ENCODE results near the gene TPCN2. TPM values are rescaled to one million over a fixed set of nuclear protein-coding genes. Genes with fewer than 3 reads are reported as not detected.
"Not testable (repeated sequence)": the region's sequence is repeated elsewhere in the genome, so short reads cannot be mapped to it uniquely, and the experiment has no call there.

The TPCN2 gene
- 10 to 100 TPM in 1 of 6 experiments, 1 to 10 TPM in 5; 8.0 to 11.2 (median 9.0) TPM for total RNA-seq (2021; fragmentation: NEBNext Ultra II Directional; extraction: Animal tissue kit (Norgen Biotek cat#: 25700))
- long read RNA-seq, partial matches to known transcripts, result 1 of 9 reads
- long read RNA-seq, other reads (novel, unspliced or antisense), result 5 of 9 reads

- peaks cover 4% of the 10 kb centered on the region; the same call in 1 of the 2 replicates for H3K27me3 Mint-ChIP-seq (ENCODE audit: insufficient read depth)
- H3K27ac Mint-ChIP-seq, result peak within 1 kb of the TSS; percentile 78
- peak within 1 kb of the TSS; percentile 88 for H3K4me3 Mint-ChIP-seq
- peaks cover 46% of the 10 kb centered on the region for H3K4me1 Mint-ChIP-seq (ENCODE audit: low read depth)
- H3K9me3 Mint-ChIP-seq, result no peaks in the 10 kb centered on the region
- no peaks in the 10 kb centered on the region for H3K36me3 Mint-ChIP-seq (ENCODE audit: low read depth)
- peak; percentile 77 for DNase-seq
- TF ChIP-seq, protein P1, sequence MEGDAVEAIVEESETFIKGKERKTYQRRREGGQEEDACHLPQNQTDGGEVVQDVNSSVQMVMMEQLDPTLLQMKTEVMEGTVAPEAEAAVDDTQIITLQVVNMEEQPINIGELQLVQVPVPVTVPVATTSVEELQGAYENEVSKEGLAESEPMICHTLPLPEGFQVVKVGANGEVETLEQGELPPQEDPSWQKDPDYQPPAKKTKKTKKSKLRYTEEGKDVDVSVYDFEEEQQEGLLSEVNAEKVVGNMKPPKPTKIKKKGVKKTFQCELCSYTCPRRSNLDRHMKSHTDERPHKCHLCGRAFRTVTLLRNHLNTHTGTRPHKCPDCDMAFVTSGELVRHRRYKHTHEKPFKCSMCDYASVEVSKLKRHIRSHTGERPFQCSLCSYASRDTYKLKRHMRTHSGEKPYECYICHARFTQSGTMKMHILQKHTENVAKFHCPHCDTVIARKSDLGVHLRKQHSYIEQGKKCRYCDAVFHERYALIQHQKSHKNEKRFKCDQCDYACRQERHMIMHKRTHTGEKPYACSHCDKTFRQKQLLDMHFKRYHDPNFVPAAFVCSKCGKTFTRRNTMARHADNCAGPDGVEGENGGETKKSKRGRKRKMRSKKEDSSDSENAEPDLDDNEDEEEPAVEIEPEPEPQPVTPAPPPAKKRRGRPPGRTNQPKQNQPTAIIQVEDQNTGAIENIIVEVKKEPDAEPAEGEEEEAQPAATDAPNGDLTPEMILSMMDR (IDR thresholded peaks at IDR 0.05), result 0 out of 2 replicates have a peak, but pooled peaks have one; percentile 18
Measured at GRCh38 chr11:69048694-69049489, at the start of gene TPCN2. TSS of gene TPCN2 (plus strand) at chr11:69048932. CDS start at chr11:69048998, 66 bp downstream.

DNA sequence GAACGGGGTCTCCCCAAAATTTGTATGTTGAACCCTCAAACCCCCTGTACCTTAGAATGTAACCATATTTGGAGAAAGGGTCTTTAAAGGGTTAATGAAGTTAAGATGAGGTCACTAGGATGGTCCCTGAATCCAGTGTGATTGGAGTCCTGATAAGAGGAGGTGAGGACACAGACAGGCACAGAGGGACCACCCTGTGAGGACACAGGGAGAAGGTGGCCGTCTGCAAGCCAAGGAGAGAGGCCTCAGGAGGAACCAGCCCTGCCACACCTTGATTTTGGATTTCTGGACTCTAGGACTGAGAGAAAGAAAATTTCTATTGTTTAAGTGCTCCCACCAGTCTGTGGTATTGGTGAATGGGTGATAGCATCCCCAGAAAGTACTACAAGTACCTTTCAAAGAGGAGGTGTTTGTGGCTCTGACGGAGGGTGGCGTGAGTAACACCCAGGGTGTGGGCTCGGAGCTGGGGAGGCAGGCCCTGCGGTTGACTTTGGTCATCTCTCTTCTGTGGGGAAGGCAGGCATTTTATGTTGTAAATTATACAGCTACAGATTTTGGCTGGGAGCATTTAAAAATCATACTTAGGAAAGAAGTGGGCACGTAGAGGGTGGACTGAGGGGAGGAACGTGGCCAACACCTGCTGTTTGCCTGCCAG, 49.5 kb upstream of the TPCN2 start:
- Mint-ChIP-seq H3K4me1 (ENCODE audit: low read depth) (peaks cover 48% of the 10 kb centered on the region), H3K36me3 (ENCODE audit: low read depth) (no peaks in the 10 kb centered on the region), H3K9me3 (no peaks in the 10 kb centered on the region), H3K27me3 (ENCODE audit: insufficient read depth) (peaks cover 5% of the 10 kb centered on the region; the same call in 1 of the 2 replicates), H3K4me3 (no peak overlapping the region), H3K27ac (no peak overlapping the region)
- TF ChIP-seq, protein P1 (IDR thresholded peaks at IDR 0.05), result no peak
- DNase-seq, result no peak

- not testable (repeated sequence) for H3K4me3 Mint-ChIP-seq; H3K9me3 Mint-ChIP-seq; DNase-seq; H3K27me3 Mint-ChIP-seq (ENCODE audit: insufficient read depth); H3K36me3 Mint-ChIP-seq (ENCODE audit: low read depth)
- H3K4me1 Mint-ChIP-seq (ENCODE audit: low read depth), result peaks cover 48% of the 10 kb centered on the region
- 0 out of 2 replicates have a peak overlapping the region, but pooled peaks have one; percentile 76 for H3K27ac Mint-ChIP-seq
Measured at GRCh38 chr11:68999748-69000355, 48.9 kb upstream of the TPCN2 start.

DNA sequence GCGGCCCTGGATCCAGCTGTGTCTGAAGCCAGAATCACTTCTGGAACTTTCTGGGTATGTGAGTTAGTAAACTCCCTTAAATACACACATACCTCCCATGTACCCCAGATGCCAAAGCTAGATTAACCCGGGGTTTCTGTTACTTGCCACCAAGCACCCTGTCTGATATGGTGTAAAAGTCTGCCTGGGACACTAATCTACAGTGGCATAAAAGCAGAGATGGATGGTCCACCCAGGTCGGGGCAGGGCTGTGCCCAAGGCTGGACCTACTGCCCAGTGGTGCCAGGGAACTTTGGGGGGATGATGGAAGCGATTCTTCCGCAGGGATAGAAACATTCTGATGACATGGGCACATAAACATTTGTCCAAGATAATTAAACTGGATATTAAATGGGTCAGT, 48.3 kb upstream of the TPCN2 start:
- TF ChIP-seq, protein P1 (IDR thresholded peaks at IDR 0.05), result no peak
- H3K9me3 Mint-ChIP-seq, result no peaks in the 10 kb centered on the region
- H3K27ac Mint-ChIP-seq, result peak overlapping the region; percentile 76
- DNase-seq, result no peak
- H3K4me1 Mint-ChIP-seq (ENCODE audit: low read depth), result peaks cover 48% of the 10 kb centered on the region
- 0 out of 2 replicates have a peak overlapping the region, but pooled peaks have one; percentile 3 for H3K4me3 Mint-ChIP-seq
- no peaks in the 10 kb centered on the region for H3K36me3 Mint-ChIP-seq (ENCODE audit: low read depth)
- H3K27me3 Mint-ChIP-seq (ENCODE audit: insufficient read depth), result no peaks in the 10 kb centered on the region; the same call in 1 of the 2 replicates

- H3K4me3 Mint-ChIP-seq, result peak overlapping the region; percentile 3; the same call in 1 of the 2 replicates
- H3K27me3 Mint-ChIP-seq (ENCODE audit: insufficient read depth), result peaks cover under 1% of the 10 kb centered on the region; the same call in 1 of the 2 replicates
- TF ChIP-seq, protein P1 (IDR thresholded peaks at IDR 0.05), result peak; percentile 78
- H3K27ac Mint-ChIP-seq, result peak overlapping the region; percentile 76
- H3K9me3 Mint-ChIP-seq, result no peaks in the 10 kb centered on the region
- H3K36me3 Mint-ChIP-seq (ENCODE audit: low read depth), result no peaks in the 10 kb centered on the region
- DNase-seq, result peak; percentile 87
- H3K4me1 Mint-ChIP-seq (ENCODE audit: low read depth), result peaks cover 48% of the 10 kb centered on the region
Measured at GRCh38 chr11:69000831-69001242, 47.9 kb upstream of the TPCN2 start.

Measured in HFFc6 (cell line).